22Rv1 (cell line): ENCODE results near the gene GUCA2B.

Experiments used
- ZFX ChIP-seq: fragments of 450-650 bp; IDR thresholded peaks from 2 replicates; pipeline ENCODE4 v1.6.1; 2017; ENCODE audit warnings: antibody characterized with exemption, borderline replicate concordance
- TF ChIP-seq, protein P1 (sequence below): fragments of 450-650 bp; IDR thresholded peaks from 2 replicates; pipeline ENCODE4 v1.5.1; 2017; ENCODE audit warnings: mild to moderate bottlenecking

DNA sequence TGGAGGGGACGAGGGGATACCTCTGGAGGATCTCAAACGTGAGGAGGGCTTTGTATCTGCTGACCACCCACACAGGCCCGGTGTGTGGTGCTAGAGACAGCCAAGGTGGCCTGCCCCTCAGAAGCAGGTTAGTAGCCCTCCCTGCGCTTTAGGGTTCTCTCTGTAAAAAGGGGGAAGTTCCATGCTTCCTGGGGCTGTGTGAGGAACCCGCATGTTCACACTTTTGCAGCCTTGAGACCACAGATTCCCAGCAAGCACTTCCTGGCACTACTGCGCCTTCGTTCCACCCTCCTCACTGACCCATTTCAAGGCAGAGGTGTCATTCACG lies 7.9 kb upstream of the GUCA2B start:
- TF ChIP-seq, protein P1, sequence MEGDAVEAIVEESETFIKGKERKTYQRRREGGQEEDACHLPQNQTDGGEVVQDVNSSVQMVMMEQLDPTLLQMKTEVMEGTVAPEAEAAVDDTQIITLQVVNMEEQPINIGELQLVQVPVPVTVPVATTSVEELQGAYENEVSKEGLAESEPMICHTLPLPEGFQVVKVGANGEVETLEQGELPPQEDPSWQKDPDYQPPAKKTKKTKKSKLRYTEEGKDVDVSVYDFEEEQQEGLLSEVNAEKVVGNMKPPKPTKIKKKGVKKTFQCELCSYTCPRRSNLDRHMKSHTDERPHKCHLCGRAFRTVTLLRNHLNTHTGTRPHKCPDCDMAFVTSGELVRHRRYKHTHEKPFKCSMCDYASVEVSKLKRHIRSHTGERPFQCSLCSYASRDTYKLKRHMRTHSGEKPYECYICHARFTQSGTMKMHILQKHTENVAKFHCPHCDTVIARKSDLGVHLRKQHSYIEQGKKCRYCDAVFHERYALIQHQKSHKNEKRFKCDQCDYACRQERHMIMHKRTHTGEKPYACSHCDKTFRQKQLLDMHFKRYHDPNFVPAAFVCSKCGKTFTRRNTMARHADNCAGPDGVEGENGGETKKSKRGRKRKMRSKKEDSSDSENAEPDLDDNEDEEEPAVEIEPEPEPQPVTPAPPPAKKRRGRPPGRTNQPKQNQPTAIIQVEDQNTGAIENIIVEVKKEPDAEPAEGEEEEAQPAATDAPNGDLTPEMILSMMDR, result no peak
- no peak for TF ChIP-seq ZFX
